Gastroesophageal sphincter (tissue), 3 donors: ENCODE measurements around the gene PRMT9.

Experiments used
- EP300 ChIP-seq: sonication (generic); formaldehyde crosslinking; IDR thresholded peaks from one replicate; pipeline ENCODE4 v1.6.1; 2017; ENCODE audit warnings: antibody characterized with exemption, mild to moderate bottlenecking
- POLR2A ChIP-seq, 2 donors: fragments of 450-650 bp; IDR thresholded peaks; one replicate each; pipeline ENCODE4 v1.6.1; 2017; ENCODE audit warnings: antibody characterized with exemption in 2 of 2, mild to moderate bottlenecking in 2 of 2, moderate library complexity in 1 of 2
- POLR2AphosphoS5 ChIP-seq: sonication (generic); formaldehyde crosslinking; IDR thresholded peaks from one replicate; pipeline ENCODE4 v1.6.1; 2017; ENCODE audit warnings: antibody characterized with exemption
- TF ChIP-seq, protein P1 (sequence below), 4 experiments: fragments of 200-600 bp in 2 of 4; fragments of 450-650 bp in 2 of 4; sonication (generic) in 1 of 4; IDR thresholded peaks; one replicate each; pipeline ENCODE4 v1.5.1; 2017 to 2019; ENCODE audit warnings: antibody characterized with exemption in 4 of 4, mild to moderate bottlenecking in 2 of 4, moderate library complexity in 2 of 4

- TF ChIP-seq, protein P1, sequence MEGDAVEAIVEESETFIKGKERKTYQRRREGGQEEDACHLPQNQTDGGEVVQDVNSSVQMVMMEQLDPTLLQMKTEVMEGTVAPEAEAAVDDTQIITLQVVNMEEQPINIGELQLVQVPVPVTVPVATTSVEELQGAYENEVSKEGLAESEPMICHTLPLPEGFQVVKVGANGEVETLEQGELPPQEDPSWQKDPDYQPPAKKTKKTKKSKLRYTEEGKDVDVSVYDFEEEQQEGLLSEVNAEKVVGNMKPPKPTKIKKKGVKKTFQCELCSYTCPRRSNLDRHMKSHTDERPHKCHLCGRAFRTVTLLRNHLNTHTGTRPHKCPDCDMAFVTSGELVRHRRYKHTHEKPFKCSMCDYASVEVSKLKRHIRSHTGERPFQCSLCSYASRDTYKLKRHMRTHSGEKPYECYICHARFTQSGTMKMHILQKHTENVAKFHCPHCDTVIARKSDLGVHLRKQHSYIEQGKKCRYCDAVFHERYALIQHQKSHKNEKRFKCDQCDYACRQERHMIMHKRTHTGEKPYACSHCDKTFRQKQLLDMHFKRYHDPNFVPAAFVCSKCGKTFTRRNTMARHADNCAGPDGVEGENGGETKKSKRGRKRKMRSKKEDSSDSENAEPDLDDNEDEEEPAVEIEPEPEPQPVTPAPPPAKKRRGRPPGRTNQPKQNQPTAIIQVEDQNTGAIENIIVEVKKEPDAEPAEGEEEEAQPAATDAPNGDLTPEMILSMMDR (IDR thresholded peaks at IDR 0.05) = no peak
- TF ChIP-seq POLR2A (IDR thresholded peaks at IDR 0.05) (no peak), POLR2AphosphoS5 (no peak), EP300 (no peak)
These were observed 58.2 kb downstream of the PRMT9 start for GRCh38 chr4:147625733-147626132.
